ENCODE results near the gene MICB. TPM values are rescaled to one million over a fixed set of nuclear protein-coding genes. Genes with fewer than 3 reads are reported as not detected.
"Not testable (repeated sequence)": the region's sequence is repeated elsewhere in the genome, so short reads cannot be mapped to it uniquely, and the experiment has no call there.

MICB gene
- polyA plus RNA-seq, 3 donors, result 1.4 to 1.9 (median 1.4) TPM

- DNase-seq, result no peak
Measured at GRCh38 chr6:31473780-31474761, 23.9 kb upstream of the MICB start.

- DNase-seq, result no peak
Measured at GRCh38 chr6:31474871-31475286, 23.1 kb upstream of the MICB start.

GRCh38 chr6:31476515-31477139, 21.3 kb upstream of the MICB start:
- no peak for DNase-seq

GRCh38 chr6:31477521-31477920, 20.4 kb upstream of the MICB start:
- DNase-seq, result no peak

GRCh38 chr6:31478186-31478950, 19.6 kb upstream of the MICB start:
- DNase-seq, result no peak

- DNase-seq, result no peak
Measured at GRCh38 chr6:31479151-31479932, 18.6 kb upstream of the MICB start.

- DNase-seq, result no peak
Measured at GRCh38 chr6:31479933-31480535, 17.9 kb upstream of the MICB start.

GRCh38 chr6:31480574-31480973, 17.4 kb upstream of the MICB start:
- no peak for DNase-seq

GRCh38 chr6:31483392-31483791, 14.6 kb upstream of the MICB start:
- DNase-seq, result no peak

- no peak for DNase-seq
Measured at GRCh38 chr6:31485055-31485454, 12.9 kb upstream of the MICB start.

- DNase-seq, result not testable (repeated sequence)
Measured at GRCh38 chr6:31486065-31486837, 11.7 kb upstream of the MICB start.

GRCh38 chr6:31487674-31488073, 10.3 kb upstream of the MICB start:
- not testable (repeated sequence) for DNase-seq

GRCh38 chr6:31489086-31489485, 8.9 kb upstream of the MICB start:
- no peak for DNase-seq

- no peak for DNase-seq
Measured at GRCh38 chr6:31490115-31490873, 7.7 kb upstream of the MICB start.

GRCh38 chr6:31493550-31493874, 4.4 kb upstream of the MICB start:
- DNase-seq, result not testable (repeated sequence)

- DNase-seq, result peak; percentile 69
Measured at GRCh38 chr6:31493875-31494694, 3.9 kb upstream of the MICB start.

GRCh38 chr6:31495580-31495979, 2.4 kb upstream of the MICB start:
- DNase-seq, result no peak

GRCh38 chr6:31496826-31497225, 1.1 kb upstream of the MICB start:
- not testable (repeated sequence) for DNase-seq

- DNase-seq, result no peak
Measured at GRCh38 chr6:31498748-31499147, 803 bp downstream of the MICB start.

Measured in renal pelvis (tissue), 4 donors.